GM21423 (cell line): ENCODE measurements around the gene PHF12.

Experiments used
- ATAC-seq: cut with Tn5 transposase; IDR thresholded peaks from one replicate; pipeline ENCODE4 v1.9.1; 2021; ENCODE audit warnings: mild to moderate bottlenecking, moderate library complexity; ENCODE audit not compliant: unreplicated experiment

The PHF12 gene

DNA sequence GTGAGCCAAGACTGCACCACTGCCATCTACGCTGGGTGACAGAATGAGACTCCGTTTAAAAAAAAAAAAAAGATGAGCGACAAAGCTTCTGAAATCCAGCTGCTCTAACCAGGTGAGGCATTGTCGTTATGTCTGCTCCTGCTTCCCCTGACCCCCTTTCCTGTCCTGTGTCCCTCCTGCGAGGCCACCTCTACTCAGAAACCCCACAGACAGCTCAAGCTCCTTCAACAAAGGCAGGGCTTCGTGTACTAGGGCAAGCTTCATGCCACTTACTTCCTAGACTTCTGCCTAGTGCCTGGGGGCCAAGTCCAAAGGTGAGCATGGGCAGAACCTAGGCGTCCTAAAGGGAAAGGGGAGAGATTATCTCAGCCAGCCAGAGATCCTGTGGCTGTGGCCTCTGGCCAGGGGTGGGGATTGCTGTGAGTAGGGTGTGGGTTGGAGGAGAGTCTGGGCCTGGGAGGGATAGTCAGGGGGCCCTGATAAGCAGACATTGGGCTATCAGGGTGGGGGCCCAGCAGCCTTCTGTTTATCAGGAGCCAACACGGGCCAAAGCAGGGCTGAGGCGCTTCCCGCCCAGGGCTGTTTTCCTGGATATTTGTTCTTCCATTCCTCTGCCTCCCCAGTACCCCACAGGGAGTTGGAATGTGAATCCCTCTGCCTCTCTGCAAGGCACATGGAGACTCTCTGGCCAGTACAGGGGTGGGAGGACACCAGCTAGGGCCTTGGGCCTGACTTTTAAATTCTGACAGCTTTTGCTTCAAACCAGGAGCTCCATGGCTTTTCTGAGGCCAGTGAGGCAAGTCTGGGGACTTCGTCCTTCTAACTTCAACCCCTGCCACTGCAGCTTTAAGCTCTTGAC lies 86.1 kb downstream of the PHF12 start:
- ATAC-seq: no peak

DNA sequence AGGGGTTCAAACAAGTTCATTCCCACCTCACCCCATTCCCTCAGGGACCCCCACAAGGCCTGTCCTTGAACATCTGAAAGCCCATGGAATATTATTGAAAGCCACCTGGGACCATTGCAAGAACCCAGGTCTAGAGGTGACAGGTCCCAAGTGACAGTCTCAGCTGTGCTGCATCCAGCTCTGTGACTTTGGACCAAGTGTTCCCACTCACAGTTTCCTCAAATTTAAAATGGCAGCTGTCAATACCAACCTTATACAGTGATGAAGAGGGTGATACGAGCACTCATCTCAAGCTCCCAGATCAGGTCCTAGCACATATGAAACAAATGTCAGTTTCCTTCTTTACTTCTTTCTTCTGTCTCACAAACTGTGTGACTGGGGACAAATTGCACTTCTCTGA lies 87.4 kb downstream of the PHF12 start:
- ATAC-seq: no peak

DNA sequence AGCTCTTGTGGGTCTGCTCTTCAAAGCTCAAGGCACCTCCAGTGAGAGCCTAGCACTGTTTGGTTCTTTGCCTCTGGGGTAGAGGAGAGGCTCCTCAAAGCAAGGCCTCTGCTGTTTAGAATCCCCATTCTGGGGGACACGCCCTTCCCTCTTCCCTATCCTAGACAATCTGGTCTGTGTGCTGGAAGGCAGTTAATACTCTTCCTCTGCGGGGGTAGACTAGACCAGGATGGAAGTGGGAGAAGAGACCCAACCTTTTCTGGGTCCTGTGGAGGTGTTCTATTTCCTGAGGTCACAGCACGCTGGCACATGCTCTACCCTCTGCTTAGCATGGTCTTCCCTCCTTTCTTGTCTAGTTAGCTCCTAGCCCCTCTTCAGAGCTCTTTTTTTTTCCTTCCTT lies 88.8 kb downstream of the PHF12 start:
- no peak for ATAC-seq

DNA sequence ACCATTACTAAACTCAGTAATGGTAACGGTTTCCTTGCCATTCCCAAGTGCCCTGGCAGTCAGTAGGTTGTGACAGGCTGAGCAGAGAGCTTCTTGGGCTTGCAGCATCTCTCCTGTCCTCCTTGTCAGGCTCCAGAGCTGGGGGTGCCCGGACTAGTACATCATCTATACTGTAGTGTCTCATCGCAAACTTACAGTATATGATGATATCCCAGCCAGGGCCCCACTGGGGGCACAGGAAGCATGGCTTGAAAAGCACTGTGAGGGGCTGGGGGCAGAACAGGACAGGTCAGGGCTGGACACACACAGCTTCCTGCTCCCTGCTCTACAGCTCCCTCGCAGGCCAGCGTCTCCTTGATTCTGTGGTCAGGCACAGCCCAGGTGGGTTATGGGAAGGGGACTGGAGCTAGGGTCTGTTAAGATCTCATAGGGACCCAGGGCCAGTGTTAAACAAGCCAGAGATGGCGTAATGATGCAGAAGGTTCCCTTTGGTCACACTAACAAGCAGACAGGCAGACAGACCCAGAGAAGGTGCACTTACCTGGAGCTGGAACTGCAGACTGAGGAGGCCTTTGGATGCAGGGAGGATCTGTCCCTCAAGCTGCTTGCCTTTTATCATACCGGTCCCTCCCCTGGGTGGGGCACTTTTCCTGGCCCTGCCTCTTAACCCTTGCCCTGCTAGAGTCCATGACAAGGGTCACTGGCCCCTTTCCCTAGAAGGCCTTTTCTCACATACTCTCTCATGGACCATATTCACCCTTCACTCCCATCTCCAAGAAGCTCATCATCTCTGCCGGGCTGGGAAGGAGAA lies 89.7 kb downstream of the PHF12 start:
- ATAC-seq: no peak

DNA sequence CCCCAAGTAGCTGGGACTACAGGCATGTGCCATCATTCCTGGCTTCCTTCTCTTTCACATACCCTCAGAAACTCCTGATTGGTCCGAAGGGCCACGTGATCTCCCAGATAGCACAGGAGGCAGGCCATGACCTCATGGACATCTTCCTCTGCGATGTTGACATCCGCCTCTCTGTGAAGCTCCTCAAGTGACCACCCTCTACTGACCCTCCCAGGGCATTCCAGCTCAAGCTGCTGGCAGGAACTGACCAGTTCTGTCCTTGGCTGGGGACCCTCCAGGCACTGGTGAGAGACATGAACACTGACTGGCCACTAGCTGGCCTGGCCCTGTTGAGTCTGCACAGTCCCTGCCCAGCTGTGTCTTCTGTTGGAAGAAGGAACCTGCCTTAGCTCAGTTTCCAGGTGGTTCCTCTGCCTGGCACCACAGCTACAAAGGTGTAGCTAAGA lies 90.9 kb downstream of the PHF12 start:
- ATAC-seq: no peak

DNA sequence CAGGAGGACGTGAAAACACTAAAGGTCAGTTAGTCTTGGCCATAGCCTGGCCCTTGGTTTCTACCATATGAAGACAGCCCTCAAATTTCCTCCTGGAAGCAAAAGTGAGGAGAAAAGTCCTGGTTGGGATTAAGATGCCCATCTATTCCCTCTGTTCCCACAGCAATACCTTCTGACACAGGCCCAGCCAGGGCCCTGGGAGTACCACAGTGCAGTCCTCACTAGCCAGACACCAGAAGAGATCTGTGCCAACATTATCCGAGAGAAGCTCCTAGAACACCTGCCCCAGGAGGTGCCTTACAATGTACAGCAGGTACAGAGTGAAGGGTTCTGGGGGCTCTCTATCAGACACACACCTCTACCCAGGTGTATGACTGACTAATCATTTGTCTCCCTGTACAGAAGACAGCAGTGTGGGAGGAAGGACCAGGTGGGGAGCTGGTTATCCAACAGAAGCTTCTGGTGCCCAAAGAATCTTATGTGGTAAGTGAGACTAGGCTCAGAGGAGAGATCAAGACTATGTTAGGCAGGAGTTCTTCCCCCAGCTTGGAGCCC lies 92.4 kb downstream of the PHF12 start:
- ATAC-seq: no peak

DNA sequence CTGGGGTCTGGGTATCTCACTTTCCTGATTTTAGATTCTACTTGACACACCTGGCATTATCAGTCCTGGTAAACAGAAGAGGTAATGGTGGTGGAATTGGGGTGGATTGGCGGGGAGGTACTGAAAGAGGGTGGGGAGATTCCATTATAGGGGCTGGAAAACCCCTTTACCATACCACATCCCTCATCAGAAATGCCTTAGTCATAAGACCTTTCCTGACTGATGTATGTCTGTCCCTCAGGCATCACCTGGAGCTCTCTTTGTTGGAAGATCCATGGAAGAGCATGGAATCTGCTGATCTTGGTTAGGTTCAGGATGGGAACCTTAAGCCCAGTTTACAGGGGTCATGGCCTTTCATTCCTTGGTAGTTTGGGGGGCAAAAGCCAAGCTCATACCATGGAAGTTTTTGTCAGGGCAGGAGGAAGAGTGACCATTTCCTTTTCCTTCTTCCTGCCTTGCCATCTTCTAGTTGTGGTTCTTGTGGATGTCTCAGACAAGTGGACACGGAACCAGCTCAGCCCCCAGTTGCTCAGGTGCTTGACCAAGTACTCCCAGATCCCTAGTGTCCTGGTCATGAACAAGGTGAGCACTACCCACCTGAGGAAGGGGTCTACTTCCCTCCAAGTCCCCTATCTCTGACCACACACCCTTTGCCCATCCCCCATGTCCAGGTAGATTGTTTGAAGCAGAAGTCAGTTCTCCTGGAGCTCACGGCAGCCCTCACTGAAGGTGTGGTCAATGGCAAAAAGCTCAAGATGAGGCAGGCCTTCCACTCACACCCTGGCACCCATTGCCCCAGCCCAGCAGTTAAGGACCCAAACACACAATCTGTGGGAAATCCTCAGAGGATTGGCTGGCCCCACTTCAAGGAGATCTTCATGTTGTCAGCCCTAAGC lies 93.2 kb downstream of the PHF12 start:
- no peak for ATAC-seq

DNA sequence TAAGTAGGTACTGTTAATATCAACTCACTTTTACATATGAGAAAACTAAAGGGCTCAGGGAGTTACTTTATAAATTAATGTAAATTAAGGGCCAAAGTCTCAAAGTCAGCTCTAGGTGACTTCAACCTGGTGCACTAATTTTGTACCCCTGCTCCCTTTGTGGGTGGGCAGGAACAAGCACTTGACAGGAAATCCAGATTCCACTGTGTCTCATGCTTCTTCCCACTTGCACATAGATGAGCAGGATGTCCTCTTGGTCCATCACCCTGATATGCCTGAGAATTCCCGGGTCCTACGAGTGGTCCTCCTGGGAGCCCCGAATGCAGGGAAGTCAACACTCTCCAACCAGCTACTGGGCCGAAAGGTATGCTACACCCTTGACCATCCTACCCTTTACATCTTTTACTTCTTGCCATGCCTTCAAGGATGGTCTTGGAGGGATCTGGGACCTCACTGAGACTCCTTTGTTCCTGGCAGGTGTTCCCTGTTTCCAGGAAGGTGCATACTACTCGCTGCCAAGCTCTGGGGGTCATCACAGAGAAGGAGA lies 95.2 kb downstream of the PHF12 start:
- ATAC-seq: no peak

DNA sequence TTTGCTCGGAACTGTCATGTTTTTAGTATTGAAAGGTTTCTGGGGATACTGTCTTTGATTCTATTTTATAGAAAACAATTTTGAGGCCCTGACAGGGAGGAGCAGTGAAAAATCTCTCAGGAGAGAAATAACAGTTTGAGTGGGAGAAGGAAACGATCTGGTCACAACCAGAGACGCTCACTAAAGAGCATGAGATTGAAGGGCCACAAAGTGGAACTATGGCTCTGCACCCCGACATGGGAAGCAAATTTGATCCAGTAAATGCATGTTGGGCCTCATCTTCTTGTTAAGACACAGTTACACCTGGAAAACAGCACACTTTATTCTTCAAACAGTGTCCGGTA lies 96.0 kb downstream of the PHF12 start:
- ATAC-seq: no peak
